SK-N-MC (cell line): ENCODE results near the gene EPN2.

Experiments used
- EZH2 ChIP-seq: fragments of 200-600 bp; sonication (generic); IDR thresholded peaks from one replicate; pipeline ENCODE4 v1.6.1; 2017; ENCODE audit warnings: antibody characterized with exemption
- FOXP2 ChIP-seq: optimal IDR thresholded peaks from 2 replicates; pipeline ENCODE3; 2011; ENCODE audit warnings: mild to moderate bottlenecking, moderate library complexity; ENCODE audit not compliant: insufficient read depth; ENCODE audit errors: extremely low read length, control extremely low read depth
- POLR2AphosphoS5 ChIP-seq: IDR thresholded peaks from 2 replicates; pipeline ENCODE4 v1.6.1; 2012; ENCODE audit warnings: mild to moderate bottlenecking, low read depth, low read length, borderline replicate concordance

- no peak for TF ChIP-seq POLR2AphosphoS5
- TF ChIP-seq EZH2, result no peak
- no peak for TF ChIP-seq FOXP2
These were observed 412 bp downstream of the EPN2 start for GRCh38 chr17:19237389-19238166.
